Osteoblast (primary cell): ENCODE results near the gene FAM50A. TPM values are rescaled to one million over a fixed set of nuclear protein-coding genes. Genes with fewer than 3 reads are reported as not detected.
"Not testable (repeated sequence)": the region's sequence is repeated elsewhere in the genome, so short reads cannot be mapped to it uniquely, and the experiment has no call there.

ENCODE experiments used
- DNase-seq: peaks from one replicate; pipeline ENCODE4 v3.0.0; 2011; ENCODE audit warnings: low spot score, mixed read lengths; ENCODE audit not compliant: insufficient read length; ENCODE audit errors: missing footprints
- H2AFZ ChIP-seq: 2 replicates; pipeline ENCODE4 v1.6.0; 2011; ENCODE audit warnings: mild to moderate bottlenecking, low read length
- H3K27ac ChIP-seq: 2 replicates; pipeline ENCODE4 v1.5.1; 2011; ENCODE audit warnings: mild to moderate bottlenecking, low read depth, low read length, moderate library complexity
- H3K27me3 ChIP-seq: 2 replicates; pipeline ENCODE4 v1.6.0; 2012; ENCODE audit warnings: mild to moderate bottlenecking, control low read depth, inconsistent platforms, low read length, moderate library complexity; ENCODE audit not compliant: insufficient read depth
- H3K36me3 ChIP-seq: 2 replicates; pipeline ENCODE4 v1.5.1; 2011; ENCODE audit warnings: mild to moderate bottlenecking, low read length, control low read depth, moderate library complexity; ENCODE audit not compliant: insufficient read depth
- H3K4me1 ChIP-seq: 2 replicates; pipeline ENCODE4 v1.5.1; 2011; ENCODE audit warnings: mild to moderate bottlenecking, low read length, control low read depth, moderate library complexity; ENCODE audit not compliant: insufficient read depth
- H3K4me2 ChIP-seq: 2 replicates; pipeline ENCODE4 v1.6.0; 2011; ENCODE audit warnings: mild to moderate bottlenecking, low read length; ENCODE audit not compliant: insufficient read depth
- H3K4me3 ChIP-seq: fragments of 200-600 bp; sonication (generic); 3 replicates; pipeline ENCODE4 v1.5.1; 2012; ENCODE audit warnings: mild to moderate bottlenecking, low read length, inconsistent platforms; ENCODE audit not compliant: insufficient read depth
- H3K79me2 ChIP-seq: 2 replicates; pipeline ENCODE4 v1.6.0; 2012; ENCODE audit warnings: mild to moderate bottlenecking, low read length, control low read depth, inconsistent platforms; ENCODE audit not compliant: insufficient read depth
- H3K9me3 ChIP-seq: 2 replicates; pipeline ENCODE4 v1.5.1; 2011; ENCODE audit warnings: low read depth, low read length, control low read depth
- H4K20me1 ChIP-seq: 2 replicates; pipeline ENCODE4 v1.6.0; 2012; ENCODE audit warnings: mild to moderate bottlenecking, low read length, control low read depth; ENCODE audit not compliant: insufficient read depth
- small RNA-seq: library from RNA; depleted of rRNA; stranded (forward); fragments of <200 nt; gene quantifications from one replicate; pipeline ENCODE3, GENCODE V24; 2012
- total RNA-seq: library from RNA; depleted of rRNA; stranded (reverse); fragments of >200 nt; gene quantifications from 2 replicates; pipeline ENCODE4 v1.2.3, GENCODE V29; 2012
- TF ChIP-seq, protein P1 (sequence below): IDR thresholded peaks from 2 replicates; pipeline ENCODE4 v1.5.1; 2011; ENCODE audit warnings: mild to moderate bottlenecking, low read depth, low read length, moderate library complexity; ENCODE audit errors: extremely low read depth

Gene FAM50A
- total RNA-seq, 1 donor: 48.1 TPM

DNA sequence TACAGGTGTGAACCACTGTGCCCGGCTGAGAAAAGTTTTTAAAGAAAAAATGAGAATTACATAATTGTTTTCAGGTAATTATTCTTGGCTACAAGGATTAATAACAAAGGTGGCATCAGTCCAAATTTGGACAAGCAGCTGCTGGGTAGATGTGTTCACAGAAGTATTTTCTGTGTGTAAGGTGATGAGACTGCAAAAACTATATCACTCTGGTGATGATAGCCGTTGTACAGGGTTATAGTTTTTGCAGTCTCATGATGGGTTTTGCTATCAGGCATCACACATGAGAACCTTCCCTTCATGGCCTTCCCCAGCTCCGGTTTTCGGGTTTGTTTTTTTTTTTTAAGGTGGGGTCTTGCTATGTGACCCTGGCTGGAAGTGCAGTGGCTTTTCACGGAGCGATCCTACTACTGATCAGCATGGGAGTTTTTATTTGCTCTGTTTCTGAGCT is 51.6 kb downstream of the FAM50A start:
- no peaks in the 10 kb centered on the region for H4K20me1 ChIP-seq
- no peaks in the 10 kb centered on the region for H3K79me2 ChIP-seq
- no peak overlapping the region for H3K4me2 ChIP-seq
- H3K36me3 ChIP-seq: no peaks in the 10 kb centered on the region
- H3K9me3 ChIP-seq: no peaks in the 10 kb centered on the region
- no peaks in the 10 kb centered on the region for H3K27me3 ChIP-seq
- DNase-seq: no peak
- TF ChIP-seq, protein P1, sequence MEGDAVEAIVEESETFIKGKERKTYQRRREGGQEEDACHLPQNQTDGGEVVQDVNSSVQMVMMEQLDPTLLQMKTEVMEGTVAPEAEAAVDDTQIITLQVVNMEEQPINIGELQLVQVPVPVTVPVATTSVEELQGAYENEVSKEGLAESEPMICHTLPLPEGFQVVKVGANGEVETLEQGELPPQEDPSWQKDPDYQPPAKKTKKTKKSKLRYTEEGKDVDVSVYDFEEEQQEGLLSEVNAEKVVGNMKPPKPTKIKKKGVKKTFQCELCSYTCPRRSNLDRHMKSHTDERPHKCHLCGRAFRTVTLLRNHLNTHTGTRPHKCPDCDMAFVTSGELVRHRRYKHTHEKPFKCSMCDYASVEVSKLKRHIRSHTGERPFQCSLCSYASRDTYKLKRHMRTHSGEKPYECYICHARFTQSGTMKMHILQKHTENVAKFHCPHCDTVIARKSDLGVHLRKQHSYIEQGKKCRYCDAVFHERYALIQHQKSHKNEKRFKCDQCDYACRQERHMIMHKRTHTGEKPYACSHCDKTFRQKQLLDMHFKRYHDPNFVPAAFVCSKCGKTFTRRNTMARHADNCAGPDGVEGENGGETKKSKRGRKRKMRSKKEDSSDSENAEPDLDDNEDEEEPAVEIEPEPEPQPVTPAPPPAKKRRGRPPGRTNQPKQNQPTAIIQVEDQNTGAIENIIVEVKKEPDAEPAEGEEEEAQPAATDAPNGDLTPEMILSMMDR: no peak
- H3K4me3 ChIP-seq: no peak overlapping the region
- H3K27ac ChIP-seq: no peak overlapping the region
- no peaks in the 10 kb centered on the region for H3K4me1 ChIP-seq
- no peak overlapping the region for H2AFZ ChIP-seq

DNA sequence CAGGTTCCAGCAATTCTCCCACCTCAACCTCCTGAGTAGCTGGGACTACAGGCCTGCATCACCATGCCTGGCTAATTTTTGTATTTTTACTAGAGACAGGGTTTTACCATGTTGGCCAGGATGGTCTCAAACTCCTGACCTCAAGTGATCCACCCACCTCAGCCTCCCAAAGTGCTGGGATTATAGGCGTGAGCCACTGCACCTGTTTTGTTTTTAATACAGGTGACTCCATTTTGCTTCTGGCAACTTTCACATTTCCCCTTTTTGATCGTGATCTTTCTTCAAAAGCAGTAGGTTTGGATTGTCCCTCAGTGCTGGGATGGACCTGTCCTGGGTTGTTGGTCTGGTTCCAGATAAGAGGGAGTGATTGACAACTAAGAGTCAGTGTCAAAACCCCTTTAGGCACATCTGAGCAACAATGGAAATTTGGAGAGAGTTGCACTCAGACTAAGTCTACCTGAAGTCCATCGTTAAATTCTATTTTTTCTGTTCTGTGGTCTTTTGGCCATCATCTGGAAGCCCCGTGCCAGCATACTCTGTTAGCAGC is 52.7 kb downstream of the FAM50A start:
- not testable (repeated sequence) for H2AFZ ChIP-seq, H3K4me1 ChIP-seq, DNase-seq, H3K4me2 ChIP-seq, H3K36me3 ChIP-seq, H3K4me3 ChIP-seq, H3K9me3 ChIP-seq, H3K27ac ChIP-seq, H4K20me1 ChIP-seq, H3K27me3 ChIP-seq, H3K79me2 ChIP-seq

Small RNA genes lying within 50 kb of the gene (small RNA-seq; reads per million reads assigned to genes)
- gene MIR6858 (0.37 reads per million), gene RN7SL697P (not detected), gene SNORA70 (not detected)

Other genes with a start within 250 kb of the FAM50A start
- not detected in 2 replicates for gene OPN1MW2, start 224.4 kb upstream of the FAM50A start, total RNA-seq
- not detected in 2 replicates for gene OPN1MW3, start 186.6 kb upstream of the FAM50A start, total RNA-seq
- gene TEX28, start 149.0 kb upstream of the FAM50A start, total RNA-seq: not detected in 2 replicates
- gene TKTL1, start 148.3 kb upstream of the FAM50A start, total RNA-seq: not detected in 2 replicates
- gene FLNA, start 69.5 kb upstream of the FAM50A start, total RNA-seq: 2,632 and 3,431 TPM in 2 replicates
- 28.0 and 29.7 TPM in 2 replicates for gene EMD, start 64.8 kb upstream of the FAM50A start, total RNA-seq
- 1,832 and 2,517 TPM in 2 replicates for gene RPL10, start 45.8 kb upstream of the FAM50A start, total RNA-seq
- 58.9 and 74.6 TPM in 2 replicates for gene DNASE1L1, start 34.9 kb upstream of the FAM50A start, total RNA-seq
- gene TAFAZZIN, start 32.6 kb upstream of the FAM50A start, total RNA-seq: 15.6 and 19.2 TPM in 2 replicates
- gene ATP6AP1, start 15.5 kb upstream of the FAM50A start, total RNA-seq: 59.2 and 61.9 TPM in 2 replicates
- gene GDI1, start 7.0 kb upstream of the FAM50A start, total RNA-seq: 67.5 and 74.6 TPM in 2 replicates
- gene PLXNA3, start 14.1 kb downstream of the FAM50A start, total RNA-seq: 15.9 and 18.8 TPM in 2 replicates
- 16.5 and 21.7 TPM in 2 replicates for gene LAGE3, start 35.1 kb downstream of the FAM50A start, total RNA-seq
- 30.4 and 31.5 TPM in 2 replicates for gene UBL4A, start 42.5 kb downstream of the FAM50A start, total RNA-seq
- 34.5 and 36.2 TPM in 2 replicates for gene SLC10A3, start 46.5 kb downstream of the FAM50A start, total RNA-seq
- 20.6 and 21.4 TPM in 2 replicates for gene FAM3A, start 72.1 kb downstream of the FAM50A start, total RNA-seq
- 88.7 and 91.3 TPM in 2 replicates for gene G6PD, start 102.7 kb downstream of the FAM50A start, total RNA-seq
- gene IKBKG, start 103.5 kb downstream of the FAM50A start, total RNA-seq: 16.8 and 18.5 TPM in 2 replicates
- gene CTAG1A, start 141.0 kb downstream of the FAM50A start, total RNA-seq: not detected in 2 replicates
- not detected in 2 replicates for gene CTAG1B, start 175.1 kb downstream of the FAM50A start, total RNA-seq
- 0.88 and 13.8 TPM in 2 replicates for gene CTAG2, start 209.4 kb downstream of the FAM50A start, total RNA-seq